Head of caudate nucleus (tissue), 42 donors: ENCODE data around the gene EXOC4.

Experiments
- DNase-seq, 42 donors: peaks; one replicate each; pipeline versions ENCODE4 v3.0.0 to v3.0.0-alpha.2; 2020 to 2021; ENCODE audit warnings: mixed read lengths in 7 of 42
- intact Hi-C: fragments of 100-400 bp; cut with DNase I; formaldehyde crosslinking; loops from one replicate; pipeline ENCODE4 v1.15.0; 2022

EXOC4 gene

GRCh38 chr7:133510326-133511055, 257.6 kb downstream of the EXOC4 start:
- intact Hi-C loops, result no loop called here
- no peak for DNase-seq

- no peak for DNase-seq
- intact Hi-C loops, result no loop called here
Measured at GRCh38 chr7:133511252-133511651, 258.4 kb downstream of the EXOC4 start.

DNA sequence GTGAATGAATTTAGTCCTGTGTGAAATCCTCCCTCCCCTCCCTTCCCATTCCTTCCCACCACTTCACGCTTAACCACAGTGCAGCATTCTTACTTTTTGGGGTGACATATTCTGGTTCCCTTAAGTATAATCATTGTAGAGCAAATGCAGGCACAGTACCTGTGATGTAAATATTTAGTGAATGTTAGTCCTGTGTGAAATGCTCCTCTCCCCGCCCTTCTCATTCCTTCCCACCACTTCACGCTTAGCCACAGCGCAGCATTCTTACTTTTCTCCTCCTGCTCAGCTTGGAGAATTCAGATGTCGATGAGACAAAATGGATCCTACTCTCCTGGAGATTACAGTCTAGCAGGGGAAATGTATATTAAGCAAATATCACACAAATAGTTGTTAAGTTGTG, 258.8 kb downstream of the EXOC4 start:
- DNase-seq, result no peak
- intact Hi-C loops, result no loop called here

GRCh38 chr7:133512560-133512959, 259.7 kb downstream of the EXOC4 start:
- no peak for DNase-seq
- intact Hi-C loops, result no loop called here

GRCh38 chr7:133513608-133514007, 260.7 kb downstream of the EXOC4 start:
- intact Hi-C loops, result no loop called here
- DNase-seq, result no peak

DNA sequence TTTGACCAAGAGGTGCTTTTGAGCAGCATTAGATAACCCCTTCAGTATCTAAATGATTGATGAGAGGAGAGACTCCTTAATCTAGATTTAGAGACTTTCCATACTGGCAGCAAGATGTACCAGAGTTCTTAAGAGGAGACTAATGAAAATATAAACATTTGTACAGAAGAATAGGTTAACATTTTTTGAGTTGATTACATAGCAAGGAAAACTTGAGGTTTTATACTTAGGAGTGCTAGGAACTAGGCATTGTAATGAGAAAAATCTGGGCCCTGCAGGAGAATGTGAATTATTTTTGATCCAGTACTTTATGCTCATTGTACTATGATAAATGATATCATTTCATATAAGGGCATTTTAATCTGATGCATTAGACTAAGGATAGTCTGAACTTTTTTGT, 261.7 kb downstream of the EXOC4 start:
- no peak for DNase-seq
- intact Hi-C loops, result no loop called here

DNA sequence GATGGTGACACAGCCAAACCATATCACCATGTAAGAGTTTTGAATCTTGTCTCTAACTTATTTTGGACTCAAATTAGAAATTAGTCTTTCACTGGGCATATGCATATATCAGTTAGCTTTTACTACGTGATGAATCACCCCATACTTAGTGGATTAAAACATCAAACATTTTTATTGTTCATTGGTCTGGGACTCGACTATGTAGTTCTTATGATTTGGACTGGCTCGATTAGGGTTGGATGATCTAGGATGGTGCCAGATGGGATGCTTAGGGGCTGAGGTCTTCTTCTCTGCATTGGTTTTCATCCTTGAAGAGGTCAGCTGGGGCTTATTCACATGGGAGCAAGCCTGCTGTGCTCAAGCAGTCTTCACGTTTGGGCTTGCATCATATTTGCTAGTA, 264.9 kb downstream of the EXOC4 start:
- DNase-seq, result no peak
- intact Hi-C loops, result no loop called here

GRCh38 chr7:133518718-133519117, 265.8 kb downstream of the EXOC4 start:
- DNase-seq, result no peak
- intact Hi-C loops, result no loop called here

DNA sequence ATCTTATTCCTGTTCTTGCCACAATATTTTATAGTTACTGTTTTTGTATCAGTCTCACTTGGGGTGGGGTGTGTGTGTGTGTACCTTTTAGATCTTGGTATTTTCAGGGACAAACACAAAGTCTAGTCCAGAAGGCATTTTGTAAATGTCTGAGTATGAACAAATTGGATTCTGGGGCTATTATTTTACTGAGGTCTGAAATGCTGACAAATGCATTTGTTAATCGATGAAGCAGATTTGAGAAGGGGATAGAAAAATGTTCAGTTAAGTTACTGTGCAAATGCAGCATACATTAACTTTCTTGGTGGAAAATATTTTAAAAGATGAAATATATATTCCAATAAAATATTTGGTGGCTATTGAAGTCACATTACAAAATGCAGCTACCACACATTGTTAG, 267.4 kb downstream of the EXOC4 start:
- DNase-seq, result no peak
- intact Hi-C loops, result no loop called here

GRCh38 chr7:133522501-133522900, 269.6 kb downstream of the EXOC4 start:
- no peak for DNase-seq
- intact Hi-C loops, result no loop called here

DNA sequence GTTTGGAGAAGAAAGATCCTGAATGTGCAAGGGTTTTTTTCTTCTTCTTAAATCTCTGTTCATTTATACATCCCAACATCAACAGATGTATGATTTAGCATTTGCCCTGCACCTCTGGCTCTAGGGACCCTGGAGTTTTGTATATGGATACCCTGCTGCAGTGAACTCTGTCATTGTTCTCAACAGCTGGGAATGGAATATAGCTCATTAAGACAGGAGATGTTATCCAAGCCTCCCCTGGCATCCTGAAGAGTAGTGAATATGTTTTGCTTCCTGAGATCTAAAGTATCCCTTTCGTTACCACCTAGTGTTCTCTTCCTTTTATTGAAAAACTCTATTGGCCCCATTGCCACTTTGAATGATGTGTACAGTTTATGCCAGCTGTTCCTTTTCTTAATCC, 275.9 kb downstream of the EXOC4 start:
- no peak for DNase-seq
- intact Hi-C loops, result no loop called here

DNA sequence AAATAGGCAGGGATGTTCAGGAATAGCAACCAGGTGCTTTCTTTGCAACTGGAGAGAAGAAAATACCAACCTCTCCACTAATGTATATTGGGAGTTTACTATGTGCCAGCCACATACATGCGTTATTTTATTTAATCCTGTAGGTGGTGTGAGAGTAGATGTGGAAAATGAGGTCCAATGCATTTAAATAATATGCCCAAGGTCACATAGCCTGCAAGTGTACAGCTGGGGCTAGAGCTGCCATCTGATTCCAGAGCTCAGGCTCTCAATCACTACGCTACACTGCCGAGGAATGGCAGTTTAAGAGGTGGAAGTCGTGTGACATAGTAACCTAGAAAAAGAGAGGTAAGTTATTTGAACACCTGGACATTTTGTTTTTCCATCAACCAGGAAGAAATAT, 277.0 kb downstream of the EXOC4 start:
- no peak for DNase-seq
- intact Hi-C loops, result no loop called here

- no peak for DNase-seq
- intact Hi-C loops, result no loop called here
Measured at GRCh38 chr7:133530682-133531081, 277.8 kb downstream of the EXOC4 start.

DNA sequence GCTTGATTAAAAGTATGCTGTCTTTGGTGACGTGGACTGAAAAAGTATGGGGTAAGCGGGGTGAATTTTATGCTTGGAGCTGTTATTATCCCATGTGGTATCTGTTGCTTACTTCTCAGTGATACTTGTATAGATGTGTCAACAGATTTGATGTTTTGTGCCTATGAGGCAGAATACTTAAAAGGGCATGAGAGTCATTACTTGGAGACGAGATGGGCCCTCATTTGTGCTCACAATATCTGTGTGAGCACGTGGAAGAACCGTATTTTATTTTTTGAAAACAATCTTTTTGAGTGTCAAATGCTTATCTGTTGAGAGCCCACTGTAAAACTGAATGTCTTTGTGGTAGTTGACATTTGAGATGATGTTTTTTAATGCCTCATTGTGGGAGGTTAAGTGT, 281.9 kb downstream of the EXOC4 start:
- intact Hi-C loops, result no loop called here
- DNase-seq, result no peak

DNA sequence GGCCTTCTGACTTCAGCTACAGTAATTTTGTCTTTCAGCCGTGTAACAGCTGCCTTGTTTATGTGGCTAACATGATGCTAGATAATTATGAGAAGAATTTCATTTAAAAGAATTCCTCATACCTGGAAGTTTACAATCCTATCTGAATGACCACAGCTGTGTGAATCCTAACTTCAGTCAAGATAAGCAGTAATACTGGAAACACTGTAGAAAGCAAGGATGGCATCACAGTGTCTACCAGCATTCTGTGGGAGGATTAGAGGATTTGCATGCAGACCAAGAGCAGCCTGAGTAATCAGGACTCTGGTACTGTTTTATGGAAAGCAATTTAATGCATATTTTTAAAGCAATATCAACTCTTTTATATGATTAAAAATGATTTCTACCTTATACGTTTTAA, 282.4 kb downstream of the EXOC4 start:
- DNase-seq, result no peak
- intact Hi-C loops, result no loop called here

- DNase-seq, result no peak
- intact Hi-C loops, result no loop called here
Measured at GRCh38 chr7:133536450-133536849, 283.6 kb downstream of the EXOC4 start.

DNA sequence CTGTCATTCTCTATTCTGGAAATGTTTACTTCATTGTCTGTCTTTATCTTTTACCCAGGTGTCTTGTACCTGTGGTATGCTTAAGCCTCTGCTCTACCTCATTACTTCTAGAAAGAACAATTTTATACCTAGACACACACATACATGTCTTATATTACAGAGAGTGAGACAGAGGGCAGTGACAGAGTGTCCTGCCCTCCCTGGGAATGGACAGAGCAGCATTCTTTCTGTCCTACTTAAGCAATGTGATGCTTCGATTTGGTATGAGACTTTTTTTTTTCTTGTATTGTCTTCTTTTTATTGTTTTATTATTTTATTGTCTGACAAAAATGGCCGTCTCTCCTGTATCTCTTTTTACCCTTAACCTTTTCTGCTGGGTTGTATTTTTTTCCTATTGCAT, 286.1 kb downstream of the EXOC4 start:
- DNase-seq, result no peak
- intact Hi-C loops, result no loop called here

DNA sequence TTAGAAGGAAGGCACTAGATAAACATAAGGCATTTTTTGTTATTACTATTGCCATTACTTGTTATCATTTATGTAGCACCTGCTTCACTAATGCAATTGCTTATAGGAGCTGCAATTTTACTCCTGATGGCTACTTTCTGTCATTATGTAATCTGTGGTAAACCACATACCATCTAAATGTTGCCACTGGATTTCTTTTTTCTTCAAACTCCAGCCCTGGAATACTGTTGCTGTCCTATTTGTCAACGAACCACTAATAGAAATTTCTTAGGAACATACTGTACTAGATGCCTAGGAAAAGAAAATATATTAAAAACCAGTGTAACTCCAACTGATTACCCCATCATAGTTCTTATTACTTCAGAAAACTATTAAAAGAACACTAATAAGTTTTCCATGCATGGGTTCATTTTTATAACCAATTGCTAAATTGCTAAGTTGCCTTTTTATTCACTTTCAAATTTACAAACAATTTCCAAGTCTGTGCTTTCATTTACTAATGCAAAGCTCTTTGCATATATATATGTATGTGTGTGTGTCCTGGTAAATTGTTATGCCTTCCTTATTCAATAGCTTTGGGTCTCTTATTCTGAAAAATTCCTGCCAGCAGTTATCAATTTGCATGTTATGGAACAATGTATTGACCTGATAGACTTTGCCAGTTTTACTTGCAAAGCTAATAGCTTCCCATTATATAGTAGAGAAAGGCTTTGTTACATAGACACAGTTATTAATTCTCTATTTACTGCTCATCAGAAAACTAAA, 287.4 kb downstream of the EXOC4 start:
- no peak for DNase-seq
- intact Hi-C loops, result no loop called here

- no peak for DNase-seq
- intact Hi-C loops, result no loop called here
Measured at GRCh38 chr7:133542209-133542780, 289.4 kb downstream of the EXOC4 start.

GRCh38 chr7:133543657-133544056, 290.8 kb downstream of the EXOC4 start:
- intact Hi-C loops, result no loop called here
- no peak for DNase-seq

- intact Hi-C loops, result no loop called here
- no peak for DNase-seq
Measured at GRCh38 chr7:133545618-133546017, 292.7 kb downstream of the EXOC4 start.
